Tibial artery (tissue), 4 donors: Measurements from ENCODE around the gene CENPA.

ENCODE experiments used
- DNase-seq, 2 donors: peaks; one replicate each; pipeline ENCODE4 v3.0.0-alpha.2; 2019
- H3K27ac ChIP-seq, 2 donors: fragments of 200-600 bp; sonication (generic) in 1 of 2; 1 replicate in 1 of 2; 2 replicates in 1 of 2; pipeline ENCODE4 v1.5.1; 2018 to 2019; ENCODE audit warnings: mild to moderate bottlenecking in 1 of 2
- H3K27me3 ChIP-seq, 2 donors: fragments of 200-600 bp; sonication (generic) in 1 of 2; one replicate each; pipeline versions ENCODE4 v1.5.1 to v1.6.0; 2016 to 2019
- H3K36me3 ChIP-seq, 3 donors: fragments of 200-600 bp; sonication (generic) in 2 of 3; one replicate each; pipeline ENCODE4 v1.5.1; 2016 to 2019; ENCODE audit warnings: mild to moderate bottlenecking in 2 of 3
- H3K4me1 ChIP-seq, 4 donors: fragments of 200-600 bp; sonication (generic) in 2 of 4; 1 replicate in 3 of 4; 2 replicates in 1 of 4; pipeline ENCODE4 v1.5.1; 2016 to 2019
- H3K4me3 ChIP-seq, 2 donors: fragments of 200-600 bp; sonication (generic) in 1 of 2; 1 replicate in 1 of 2; 2 replicates in 1 of 2; pipeline ENCODE4 v1.5.1; 2018 to 2019; ENCODE audit warnings: mild to moderate bottlenecking in 2 of 2
- H3K9me3 ChIP-seq, 3 donors: fragments of 200-600 bp; sonication (generic) in 1 of 3; one replicate each; pipeline ENCODE4 v1.5.1; 2016 to 2019
- CTCF ChIP-seq, 2 experiments: fragments of 200-600 bp in 1 of 2; fragments of 450-650 bp in 1 of 2; IDR thresholded peaks; one replicate each; pipeline ENCODE4 v1.5.1; 2017 to 2019; ENCODE audit warnings: antibody characterized with exemption in 2 of 2, mild to moderate bottlenecking in 1 of 2, moderate library complexity in 1 of 2
- intact Hi-C: fragments of 100-400 bp; cut with DNase I; formaldehyde crosslinking; loops from one replicate; pipeline ENCODE4 v1.15.0; 2023; ENCODE audit warnings: low total_unique reads

Gene CENPA

GRCh38 chr2:26778098-26778497 is 7.8 kb upstream of the CENPA start:
- Histone ChIP-seq H3K27ac (no peak overlapping the region), H3K4me1 (peaks cover 0 to 6% (median 1%) of the 10 kb centered on the region in 4 donors), H3K9me3 (no peaks in the 10 kb centered on the region), H3K36me3 (peaks cover 70 to 81% (median 78%) of the 10 kb centered on the region in 3 donors), H3K4me3 (no peak overlapping the region), H3K27me3 (no peaks in the 10 kb centered on the region)
- no peak for DNase-seq
- intact Hi-C loops, result no loop called here
- no peak for TF ChIP-seq CTCF (IDR thresholded peaks at IDR 0.05)

GRCh38 chr2:26778507-26778906 is 7.3 kb upstream of the CENPA start:
- Histone ChIP-seq H3K4me1 (peaks cover 0 to 4% (median 0%) of the 10 kb centered on the region in 4 donors), H3K27me3 (no peaks in the 10 kb centered on the region), H3K27ac (no peak overlapping the region), H3K36me3 (peaks cover 70 to 81% (median 78%) of the 10 kb centered on the region in 3 donors), H3K4me3 (no peak overlapping the region), H3K9me3 (no peaks in the 10 kb centered on the region)
- TF ChIP-seq CTCF (IDR thresholded peaks at IDR 0.05), result no peak
- DNase-seq, result no peak
- intact Hi-C loops, result no loop called here

DNA sequence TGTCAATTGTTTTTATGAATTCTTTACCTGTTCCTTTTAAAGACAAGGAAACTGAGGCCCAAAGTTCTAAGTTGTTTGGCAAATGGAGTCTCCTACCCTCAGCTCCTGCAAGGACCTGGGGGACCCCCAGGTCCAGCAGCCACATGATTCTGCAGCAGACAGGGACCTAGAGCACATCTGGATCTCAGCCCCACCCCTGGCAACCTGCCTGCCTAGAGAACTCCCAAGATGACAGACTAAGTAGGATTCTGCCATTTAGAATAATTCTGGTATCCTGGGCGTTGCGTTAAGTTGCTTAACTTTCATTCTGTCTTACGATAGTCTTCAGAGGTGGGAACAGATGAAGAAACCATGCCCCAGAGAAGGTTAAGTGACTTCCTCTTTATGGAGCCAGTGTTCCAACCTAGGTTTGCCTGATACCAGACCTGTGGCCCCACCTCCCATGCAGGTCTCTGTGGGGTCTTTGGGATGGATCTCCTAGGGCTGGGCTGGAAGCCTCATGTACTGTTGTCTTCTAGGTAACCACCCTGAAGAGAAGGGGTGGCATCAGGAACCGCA is 5.6 kb upstream of the CENPA start:
- H3K36me3 ChIP-seq, result peaks cover 58 to 65% (median 65%) of the 10 kb centered on the region in 3 donors
- TF ChIP-seq CTCF (IDR thresholded peaks at IDR 0.05), result no peak
- no peak for DNase-seq
- H3K4me3 ChIP-seq, result no peak overlapping the region
- H3K9me3 ChIP-seq, result no peaks in the 10 kb centered on the region
- no peak overlapping the region for H3K27ac ChIP-seq
- intact Hi-C loops, result no loop called here
- peaks cover 0 to 6% (median 3%) of the 10 kb centered on the region in 4 donors for H3K4me1 ChIP-seq
- no peaks in the 10 kb centered on the region for H3K27me3 ChIP-seq

- Histone ChIP-seq H3K9me3 (no peaks in the 10 kb centered on the region), H3K4me1 (peaks cover 0 to 17% (median 10%) of the 10 kb centered on the region in 4 donors), H3K27me3 (no peaks in the 10 kb centered on the region), H3K4me3 (no peak overlapping the region), H3K27ac (no peak overlapping the region), H3K36me3 (peaks cover 31 to 37% (median 36%) of the 10 kb centered on the region in 3 donors)
- no peak for TF ChIP-seq CTCF (IDR thresholded peaks at IDR 0.05)
- intact Hi-C loops, result no loop called here
- DNase-seq, result no peak
These were observed 2.8 kb upstream of the CENPA start for GRCh38 chr2:26782876-26783704.

- no peaks in the 10 kb centered on the region for H3K9me3 ChIP-seq
- TF ChIP-seq CTCF (IDR thresholded peaks at IDR 0.05), result no peak
- no peak for DNase-seq
- H3K4me1 ChIP-seq, result peaks cover 0 to 17% (median 10%) of the 10 kb centered on the region in 4 donors
- peaks cover 17 to 21% (median 20%) of the 10 kb centered on the region in 3 donors for H3K36me3 ChIP-seq
- H3K4me3 ChIP-seq, result peak overlapping the region in 1 of 2 donors; percentile 62
- intact Hi-C loops, result no loop called here
- peak overlapping the region in 1 of 2 donors; percentile 54 for H3K27ac ChIP-seq
- no peaks in the 10 kb centered on the region for H3K27me3 ChIP-seq
These were observed 1.2 kb upstream of the CENPA start for GRCh38 chr2:26784570-26785234.
